Activated CD8-positive, alpha-beta T cell treated with anti-CD3 and anti-CD28 coated beads, Interleukin-2, amount 10 ng/mL, durations not matched to agents 7 days and 5 days (primary cell): ENCODE results near the gene MASP1. TPM values are rescaled to one million over a fixed set of nuclear protein-coding genes. Genes with fewer than 3 reads are reported as not detected.
"Not testable (repeated sequence)": the region's sequence is repeated elsewhere in the genome, so short reads cannot be mapped to it uniquely, and the experiment has no call there.

Source experiments
- ATAC-seq: fragments of 150-1000 bp; cut with Tn5 transposase; one replicate; pipeline ENCODE4 v1.10.0; 2021; ENCODE audit warnings: moderate library complexity
- CTCF ChIA-PET: fragments of 350-600 bp; sonication (Branson Sonifier 250); formaldehyde crosslinking; loops from one replicate; lab custom pipeline; 2021; ENCODE audit warnings: antibody characterized with exemption; lab: Charles Lee
- POLR2A ChIA-PET: fragments of 350-600 bp; sonication (Branson Sonifier 250); formaldehyde crosslinking; loops from one replicate; lab custom pipeline; 2021; ENCODE audit warnings: antibody characterized with exemption; lab: Charles Lee
- DNase-seq: peaks from one replicate; pipeline ENCODE4 v3.0.0-alpha.2; 2020
- H3K27ac Mint-ChIP-seq: one replicate; pipeline ENCODE4 v1.8.0; 2021; ENCODE audit warnings: mild to moderate bottlenecking, mixed read lengths
- H3K27me3 Mint-ChIP-seq: one replicate; pipeline ENCODE4 v1.8.0; 2021; ENCODE audit warnings: low read depth, mixed read lengths
- H3K36me3 Mint-ChIP-seq: one replicate; pipeline ENCODE4 v1.8.0; 2021; ENCODE audit warnings: low read depth, mixed read lengths
- H3K4me1 Mint-ChIP-seq: one replicate; pipeline ENCODE4 v1.8.0; 2021; ENCODE audit warnings: low read depth, mixed read lengths
- H3K4me3 Mint-ChIP-seq: one replicate; pipeline ENCODE4 v1.8.0; 2021; ENCODE audit warnings: mild to moderate bottlenecking, mixed read lengths
- H3K9me3 Mint-ChIP-seq: one replicate; pipeline ENCODE4 v1.8.0; 2022; ENCODE audit warnings: mixed read lengths; ENCODE audit not compliant: insufficient read depth
- total RNA-seq, 2 experiments: library from RNA; stranded (reverse); gene quantifications; one replicate each; pipeline ENCODE4 v1.2.3, GENCODE V29; 2021

MASP1 gene
- total RNA-seq, 2 experiments from 2014 or later, result not detected

DNA sequence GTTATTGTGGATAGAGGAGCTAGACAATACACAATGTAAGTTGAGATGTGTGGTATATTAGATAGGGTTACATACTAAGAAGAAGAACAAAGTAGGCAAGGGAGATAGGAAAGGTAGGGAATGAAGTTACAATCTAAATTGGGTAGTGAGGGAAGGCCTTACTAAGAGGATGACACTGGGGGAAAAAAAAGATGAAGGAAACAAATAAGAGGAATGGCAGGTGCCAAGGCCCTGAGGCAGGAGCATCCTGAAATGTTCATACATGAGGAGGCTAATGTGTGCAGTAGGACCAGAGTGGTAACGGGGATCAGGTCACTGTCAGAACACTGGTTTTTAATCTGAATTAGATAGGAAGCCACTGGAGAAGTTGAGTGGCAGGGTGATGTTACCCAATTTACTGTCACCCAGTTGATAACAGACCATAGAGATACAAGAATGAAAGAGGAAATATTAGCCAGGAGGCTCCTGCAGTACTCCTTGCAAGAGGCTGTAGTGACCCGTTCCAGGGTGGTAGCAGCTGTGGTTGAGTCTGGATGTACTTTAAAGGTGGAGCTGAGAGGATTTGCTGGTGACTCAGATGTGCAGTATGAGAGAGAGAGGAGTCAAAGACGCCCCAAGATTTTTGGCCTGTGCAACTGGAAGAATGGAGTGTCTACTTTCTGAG is 79.9 kb downstream of the MASP1 start:
- DNase-seq, result no peak
- no peak overlapping the region for H3K4me3 Mint-ChIP-seq
- no peaks in the 10 kb centered on the region for H3K9me3 Mint-ChIP-seq
- CTCF ChIA-PET, result no interaction called here
- H3K27me3 Mint-ChIP-seq, result peaks cover 22% of the 10 kb centered on the region
- H3K4me1 Mint-ChIP-seq, result no peaks in the 10 kb centered on the region
- ATAC-seq, result no peak
- POLR2A ChIA-PET, result no interaction called here
- H3K36me3 Mint-ChIP-seq, result no peaks in the 10 kb centered on the region
- H3K27ac Mint-ChIP-seq, result no peak overlapping the region

DNA sequence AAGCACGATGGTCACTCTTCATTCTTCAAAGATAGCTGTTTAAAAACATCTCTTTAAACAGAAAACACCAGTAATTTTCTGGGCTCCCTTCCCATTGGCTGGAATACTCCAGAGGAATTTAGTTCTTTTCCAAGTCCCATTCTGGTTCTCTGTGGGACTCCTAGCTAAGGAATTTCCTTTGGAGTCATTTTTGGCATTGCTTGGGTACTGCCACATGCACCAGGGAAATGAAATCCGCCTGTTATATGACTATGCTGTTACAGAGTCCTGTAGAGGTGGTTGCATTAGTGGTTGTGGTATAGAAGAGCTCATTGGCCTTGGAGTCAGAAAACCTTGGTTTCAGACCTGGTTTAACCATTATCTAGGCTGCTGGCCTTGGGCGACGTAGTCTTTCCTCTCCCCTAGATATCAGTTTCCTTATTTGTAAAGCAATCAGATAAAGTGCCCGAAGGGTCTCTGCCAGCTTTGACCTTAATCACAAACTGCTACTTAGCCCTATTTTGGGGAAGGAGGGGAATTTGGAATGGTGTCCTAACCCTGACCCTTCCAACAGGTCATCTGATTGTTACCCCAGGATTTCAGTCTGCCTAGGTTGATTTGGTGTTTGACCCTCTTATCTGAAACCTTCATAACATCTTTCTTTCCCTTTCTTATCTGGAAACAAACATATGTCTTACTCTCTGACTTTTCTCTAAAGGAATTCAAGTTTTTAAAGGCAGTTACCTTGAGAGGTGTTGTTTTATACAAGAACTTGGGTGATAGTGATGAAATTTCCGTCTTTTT is 80.8 kb downstream of the MASP1 start:
- no peak for ATAC-seq

DNA sequence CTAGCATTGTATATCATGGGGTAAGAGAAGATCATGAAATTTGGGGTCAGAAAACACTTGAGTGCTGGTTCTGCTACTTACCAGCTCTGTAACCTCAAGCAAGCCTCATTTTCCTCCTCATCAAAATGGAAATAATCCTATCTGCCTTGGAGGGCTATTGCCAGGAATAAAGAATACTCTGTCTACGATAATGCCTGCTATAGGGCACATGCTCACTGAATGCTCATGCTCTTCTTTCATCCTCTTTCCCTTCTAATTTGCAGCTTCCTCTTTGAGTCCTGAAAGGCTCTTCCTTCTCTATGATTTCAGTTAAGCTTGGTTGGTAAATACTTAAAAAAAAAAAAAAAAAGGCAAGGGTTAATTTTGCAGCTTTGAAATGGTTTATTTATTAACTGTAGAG is 81.4 kb downstream of the MASP1 start:
- Mint-ChIP-seq H3K4me3 (no peak overlapping the region), H3K27ac (no peak overlapping the region), H3K27me3 (peaks cover 20% of the 10 kb centered on the region), H3K36me3 (no peaks in the 10 kb centered on the region), H3K9me3 (no peaks in the 10 kb centered on the region), H3K4me1 (no peaks in the 10 kb centered on the region)
- ChIA-PET CTCF (interaction anchor here (1.4 kb wide), 2 partner anchors 42 to 109 kb away, joined by 3 to 5 read pairs; no protein-coding TSS in a partner anchor), POLR2A (interaction anchor here (0.6 kb wide), 1 partner anchor 282 kb away, joined by 3 read pairs; no protein-coding TSS in a partner anchor)
- no peak for DNase-seq
- no peak for ATAC-seq

More for the DNA sequence above, 80.8 kb downstream of the MASP1 start:
- Mint-ChIP-seq H3K4me1 (no peaks in the 10 kb centered on the region), H3K9me3 (no peaks in the 10 kb centered on the region), H3K27me3 (peaks cover 19% of the 10 kb centered on the region), H3K36me3 (no peaks in the 10 kb centered on the region), H3K27ac (no peak overlapping the region), H3K4me3 (no peak overlapping the region)
- ChIA-PET POLR2A (no interaction called here), CTCF (interaction anchor here (1.4 kb wide), 2 partner anchors 43 to 109 kb away, joined by 3 to 5 read pairs; no protein-coding TSS in a partner anchor)
- no peak for DNase-seq

DNA sequence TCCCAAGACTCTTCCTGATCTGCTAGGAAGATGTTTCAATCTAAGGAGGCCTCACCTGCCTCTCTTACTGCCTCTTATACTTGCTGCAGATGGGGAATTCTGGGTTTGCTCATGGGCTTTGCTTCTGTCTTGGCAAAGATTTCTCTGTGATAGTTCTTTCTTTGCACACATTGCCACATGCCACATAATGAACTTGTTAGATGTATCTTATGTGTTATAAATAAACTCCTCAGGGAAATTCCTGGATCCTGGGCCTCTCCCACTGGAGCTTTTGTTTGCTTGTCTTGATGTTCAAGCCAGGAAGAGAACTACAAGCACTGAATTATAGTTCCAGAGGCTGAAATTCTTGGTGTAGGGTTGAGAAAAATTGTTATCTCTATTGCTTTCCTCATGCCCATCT is 82.0 kb downstream of the MASP1 start:
- DNase-seq (no peak), ATAC-seq (no peak)
- no peaks in the 10 kb centered on the region for H3K36me3 Mint-ChIP-seq
- H3K9me3 Mint-ChIP-seq, result no peaks in the 10 kb centered on the region
- ChIA-PET CTCF (interaction anchor here (1.4 kb wide), 1 partner anchor 42 kb away, joined by 3 read pairs; no protein-coding TSS in a partner anchor), POLR2A (interaction anchor here (0.6 kb wide), 1 partner anchor 281 kb away, joined by 3 read pairs; no protein-coding TSS in a partner anchor)
- no peak overlapping the region for H3K4me3 Mint-ChIP-seq
- H3K4me1 Mint-ChIP-seq, result no peaks in the 10 kb centered on the region
- peaks cover 22% of the 10 kb centered on the region for H3K27me3 Mint-ChIP-seq
- no peak overlapping the region for H3K27ac Mint-ChIP-seq

DNA sequence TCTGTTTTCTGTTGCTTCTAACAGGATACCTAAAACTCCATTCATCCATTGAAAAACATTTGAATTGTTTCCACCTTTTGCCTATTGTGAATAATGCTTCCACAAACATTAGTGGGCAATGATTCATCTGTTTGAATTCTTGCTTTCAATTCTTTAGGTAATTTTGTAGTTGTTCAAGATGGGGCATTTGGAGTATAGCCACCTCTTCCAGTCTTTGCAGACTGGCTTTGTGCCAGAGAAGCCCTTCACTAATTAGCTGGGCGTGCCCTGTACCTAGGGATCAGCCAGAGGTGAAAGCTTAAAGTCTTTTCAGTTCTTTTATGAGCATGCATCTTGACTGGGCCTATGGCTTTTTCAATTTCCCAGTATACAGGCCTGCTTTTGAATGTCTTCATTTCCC is 83.4 kb downstream of the MASP1 start:
- ChIA-PET CTCF (interaction anchor here (1.3 kb wide), 2 partner anchors 19 to 95 kb away, joined by 3 read pairs; no protein-coding TSS in a partner anchor), POLR2A (no interaction called here)
- Mint-ChIP-seq H3K4me1 (no peaks in the 10 kb centered on the region), H3K36me3 (no peaks in the 10 kb centered on the region), H3K9me3 (no peaks in the 10 kb centered on the region), H3K27ac (no peak overlapping the region), H3K27me3 (peaks cover 23% of the 10 kb centered on the region), H3K4me3 (no peak overlapping the region)
- ATAC-seq, result no peak
- DNase-seq, result no peak

DNA sequence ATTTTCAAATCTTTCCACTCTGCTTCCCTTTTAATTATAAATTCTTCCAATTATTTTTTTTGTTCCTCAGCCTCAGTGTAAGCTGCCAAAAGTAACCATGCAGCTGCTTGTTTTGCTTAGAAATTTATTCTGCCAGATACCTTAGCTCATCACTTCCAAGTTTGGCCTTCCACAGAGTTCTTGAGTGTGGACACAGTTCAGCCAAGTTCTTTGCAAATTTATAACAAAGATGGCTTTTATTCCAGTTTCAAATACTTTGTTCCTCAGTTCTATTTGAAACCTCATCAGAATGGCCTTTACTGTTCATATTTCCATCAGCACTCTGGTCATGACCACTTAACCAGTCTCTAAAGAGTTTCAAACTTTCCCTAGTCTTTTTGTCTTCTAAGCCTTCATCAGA is 83.9 kb downstream of the MASP1 start:
- ChIA-PET POLR2A (no interaction called here), CTCF (interaction anchor here (0.8 to 1.3 kb wide), 3 partner anchors 19 to 112 kb away, joined by 3 read pairs; no protein-coding TSS in a partner anchor)
- Mint-ChIP-seq H3K27ac (no peak overlapping the region), H3K9me3 (no peaks in the 10 kb centered on the region), H3K27me3 (peaks cover 26% of the 10 kb centered on the region), H3K4me1 (no peaks in the 10 kb centered on the region), H3K4me3 (no peak overlapping the region), H3K36me3 (no peaks in the 10 kb centered on the region)
- DNase-seq (no peak), ATAC-seq (no peak)

DNA sequence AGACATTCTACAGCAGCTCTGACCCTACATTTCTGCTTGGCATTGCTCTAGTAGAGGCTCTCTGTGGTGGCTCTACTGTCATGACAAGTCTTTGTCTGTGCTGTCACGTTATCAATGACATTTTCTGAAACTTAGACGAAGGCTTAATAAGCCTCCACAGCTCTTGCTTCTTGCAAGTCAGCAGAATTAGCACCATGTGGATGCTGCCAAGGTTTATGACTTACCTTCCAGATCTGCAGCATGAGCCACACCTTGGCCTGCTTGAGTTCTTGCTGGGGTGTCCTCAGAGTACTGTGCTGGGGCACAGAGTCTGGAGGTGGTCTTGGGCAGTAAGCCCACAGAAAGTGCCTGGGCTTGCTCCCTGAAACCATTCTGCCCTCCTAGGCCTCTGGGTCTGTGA is 84.5 kb downstream of the MASP1 start:
- no peak overlapping the region for H3K4me3 Mint-ChIP-seq
- ChIA-PET POLR2A (no interaction called here), CTCF (interaction anchor here (0.8 to 1.3 kb wide), 2 partner anchors 20 to 113 kb away, joined by 3 read pairs; no protein-coding TSS in a partner anchor)
- no peaks in the 10 kb centered on the region for H3K4me1 Mint-ChIP-seq
- no peaks in the 10 kb centered on the region for H3K9me3 Mint-ChIP-seq
- DNase-seq (no peak), ATAC-seq (no peak)
- peaks cover 28% of the 10 kb centered on the region for H3K27me3 Mint-ChIP-seq
- no peak overlapping the region for H3K27ac Mint-ChIP-seq
- no peaks in the 10 kb centered on the region for H3K36me3 Mint-ChIP-seq

DNA sequence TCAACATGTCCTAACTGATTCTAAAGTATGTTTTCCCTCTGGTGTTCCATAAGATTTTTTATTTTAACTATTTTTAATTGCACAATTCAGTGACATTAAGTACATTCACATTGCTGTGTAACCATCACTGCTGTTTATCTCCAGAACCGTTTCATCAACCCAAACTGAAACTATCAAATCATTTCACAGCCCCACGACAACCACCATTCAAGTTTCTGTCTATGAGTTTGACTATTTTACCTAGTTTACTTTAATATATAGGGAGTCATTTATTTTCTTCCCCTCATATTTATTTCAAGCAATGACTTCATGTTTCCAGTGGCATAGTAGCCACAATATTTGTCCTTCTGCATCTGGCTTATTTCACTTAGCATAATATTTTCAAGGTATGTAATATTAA is 85.9 kb downstream of the MASP1 start:
- DNase-seq, result no peak
- Mint-ChIP-seq H3K4me1 (no peaks in the 10 kb centered on the region), H3K36me3 (no peaks in the 10 kb centered on the region), H3K4me3 (no peak overlapping the region), H3K27me3 (peaks cover 27% of the 10 kb centered on the region), H3K9me3 (no peaks in the 10 kb centered on the region), H3K27ac (no peak overlapping the region)
- ATAC-seq, result no peak
- ChIA-PET CTCF (no interaction called here), POLR2A (no interaction called here)

DNA sequence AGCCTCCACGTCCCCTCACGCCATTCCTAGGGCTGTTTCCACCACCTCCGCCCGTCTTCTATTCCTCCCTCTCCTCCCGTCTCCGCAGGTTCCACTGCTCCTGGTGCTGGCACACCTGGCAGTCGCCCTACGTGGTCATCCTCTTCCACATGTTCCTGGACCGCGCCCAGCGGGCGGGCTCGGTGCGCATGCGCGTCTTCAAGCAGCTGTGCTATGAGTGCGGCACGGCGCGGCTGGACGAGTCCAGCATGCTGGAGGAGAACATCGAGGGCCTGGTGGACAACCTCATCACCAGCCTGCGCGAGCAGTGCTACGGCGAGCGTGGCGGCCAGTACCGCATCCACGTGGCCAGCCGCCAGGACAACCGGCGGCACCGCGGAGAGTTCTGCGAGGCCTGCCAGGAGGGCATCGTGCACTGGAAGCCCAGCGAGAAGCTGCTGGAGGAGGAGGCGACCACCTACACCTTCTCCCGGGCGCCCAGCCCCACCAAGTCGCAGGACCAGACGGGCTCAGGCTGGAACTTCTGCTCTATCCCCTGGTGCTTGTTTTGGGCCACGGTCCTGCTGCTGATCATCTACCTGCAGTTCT is 92.0 kb downstream of the MASP1 start:
- ATAC-seq, H3K36me3 Mint-ChIP-seq, DNase-seq, H3K4me3 Mint-ChIP-seq, H3K9me3 Mint-ChIP-seq, CTCF ChIA-PET, POLR2A ChIA-PET, H3K27ac Mint-ChIP-seq, H3K4me1 Mint-ChIP-seq: not testable (repeated sequence)
- peaks cover 13% of the 10 kb centered on the region for H3K27me3 Mint-ChIP-seq

DNA sequence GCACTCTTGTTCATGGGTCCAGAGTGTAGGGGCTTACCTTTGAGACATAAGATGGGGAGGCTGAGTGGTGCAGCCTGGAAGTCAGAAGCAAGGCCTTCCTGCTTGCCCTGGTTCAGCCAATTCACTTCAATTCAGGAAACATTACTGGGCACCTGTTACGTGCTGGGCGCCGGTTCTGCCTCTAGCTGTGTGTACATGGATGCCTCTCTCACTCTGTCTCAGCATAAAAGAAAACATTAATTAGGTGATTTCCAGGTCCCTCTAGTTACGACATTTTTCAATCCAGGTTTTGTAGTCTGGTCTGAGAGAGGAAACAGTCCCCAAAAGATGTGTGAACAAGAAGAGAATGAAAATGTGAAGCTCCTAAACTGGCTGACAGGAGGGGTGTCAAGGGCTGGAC is 93.0 kb downstream of the MASP1 start:
- ATAC-seq (no peak), DNase-seq (no peak)
- H3K9me3 Mint-ChIP-seq, result no peaks in the 10 kb centered on the region
- peaks cover 17% of the 10 kb centered on the region for H3K27me3 Mint-ChIP-seq
- H3K27ac Mint-ChIP-seq, result no peak overlapping the region
- no peak overlapping the region for H3K4me3 Mint-ChIP-seq
- H3K36me3 Mint-ChIP-seq, result no peaks in the 10 kb centered on the region
- ChIA-PET POLR2A (no interaction called here), CTCF (no interaction called here)
- no peaks in the 10 kb centered on the region for H3K4me1 Mint-ChIP-seq

DNA sequence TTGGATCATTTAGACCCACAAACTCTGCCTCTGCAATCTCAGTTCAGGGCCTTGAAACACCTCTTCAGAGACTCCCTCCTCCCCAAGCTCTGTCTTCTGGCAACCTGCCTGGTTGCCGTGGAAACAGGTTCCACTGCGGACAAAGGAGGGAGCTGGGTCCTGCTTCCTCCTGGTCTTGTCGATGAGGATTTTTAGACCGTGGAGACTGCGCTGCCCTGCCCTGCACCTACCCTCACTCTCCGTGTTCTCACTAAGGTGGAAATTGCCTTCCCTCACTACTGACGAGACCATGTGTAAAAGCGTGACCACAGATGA is 94.2 kb downstream of the MASP1 start, which contains the start of gene RTP1:
TSS of gene RTP1 (plus strand) at position 152 of the 315 bp plus-strand sequence. CDS start at position 182, 30 bp downstream.
- peaks cover 7% of the 10 kb centered on the region for H3K4me1 Mint-ChIP-seq
- no peaks in the 10 kb centered on the region for H3K36me3 Mint-ChIP-seq
- peaks cover 15% of the 10 kb centered on the region for H3K27me3 Mint-ChIP-seq
- H3K9me3 Mint-ChIP-seq, result no peaks in the 10 kb centered on the region
- no peak within 1 kb of the TSS for H3K27ac Mint-ChIP-seq
- POLR2A ChIA-PET, result no interaction called here
- DNase-seq (no peak), ATAC-seq (no peak)
- CTCF ChIA-PET, result no interaction called here
- no peak within 1 kb of the TSS for H3K4me3 Mint-ChIP-seq
